H1 (cell line): ENCODE measurements around the gene FBXW2. TPM values are rescaled to one million over a fixed set of nuclear protein-coding genes. Genes with fewer than 3 reads are reported as not detected.

Experiments
- CTCF ChIA-PET: fragments of 300-600 bp; sonication (Branson Sonifier 250); formaldehyde crosslinking; loops from one replicate; lab custom pipeline; 2021; ENCODE audit not compliant: partially characterized antibody; lab: Charles Lee
- POLR2A ChIA-PET: fragments of 300-600 bp; sonication (Branson Sonifier 250); formaldehyde crosslinking; loops from one replicate; lab custom pipeline; 2021; ENCODE audit warnings: inconsistent platforms; ENCODE audit not compliant: partially characterized antibody; lab: Charles Lee
- DNase-seq, 2 experiments: peaks; one replicate each; pipeline versions ENCODE4 v3.0.0 to v3.0.0-alpha.2; 2010 to 2022; ENCODE audit warnings: low spot score in 2 of 2, low read depth in 1 of 2, mixed read lengths in 1 of 2
- FAIRE-seq: peaks from 2 replicates; lab custom pipeline; 2011; peaks lifted over from hg19 to GRCh38; lab: Jason Lieb, UNC
- H2AFZ ChIP-seq: 2 replicates; pipeline ENCODE4 v1.8.1; 2012; ENCODE audit warnings: low read length, inconsistent platforms
- H2AK5ac ChIP-seq: 2 replicates; pipeline ENCODE4 v1.6.1; 2013; ENCODE audit warnings: low read depth, low read length
- H2BK120ac ChIP-seq: replicated peaks from 2 replicates; pipeline ENCODE3; 2013; ENCODE audit warnings: low read depth, low read length, inconsistent platforms
- H2BK12ac ChIP-seq: 2 replicates; pipeline ENCODE4 v1.6.1; 2013; ENCODE audit warnings: low read depth, low read length
- H2BK15ac ChIP-seq: 2 replicates; pipeline ENCODE4 v1.6.1; 2013; ENCODE audit warnings: low read length
- H2BK20ac ChIP-seq: 2 replicates; pipeline ENCODE4 v1.6.1; 2013; ENCODE audit warnings: low read length
- H2BK5ac ChIP-seq: 2 replicates; pipeline ENCODE4 v1.6.1; 2013; ENCODE audit warnings: low read depth, low read length
- H3K14ac ChIP-seq: 2 replicates; pipeline ENCODE4 v1.6.1; 2013; ENCODE audit warnings: inconsistent platforms; ENCODE audit not compliant: insufficient read length
- H3K18ac ChIP-seq: 2 replicates; pipeline ENCODE4 v1.6.1; 2013; ENCODE audit warnings: low read length; ENCODE audit errors: extremely low read depth
- H3K23ac ChIP-seq: 2 replicates; pipeline ENCODE4 v1.6.1; 2013; ENCODE audit warnings: inconsistent platforms; ENCODE audit not compliant: insufficient read length
- H3K23me2 ChIP-seq: 2 replicates; pipeline ENCODE4 v1.6.1; 2013; ENCODE audit warnings: low read depth, low read length
- H3K27ac ChIP-seq: 2 replicates; pipeline ENCODE4 v1.6.1; 2011; ENCODE audit warnings: low read depth, low read length, inconsistent platforms
- H3K27me3 ChIP-seq, 4 experiments: replicated peaks in 1 of 4; 1 replicate in 1 of 4; 2 replicates in 3 of 4; pipeline versions ENCODE4 v1.6.1 to v1.8.1; 2011 to 2013; ENCODE audit warnings: low read length in 3 of 4, mild to moderate bottlenecking in 3 of 4, inconsistent platforms in 2 of 4, mixed read lengths in 2 of 4, moderate library complexity in 1 of 4; ENCODE audit not compliant: control insufficient read depth in 3 of 4, insufficient read depth in 3 of 4; ENCODE audit errors: extremely low read depth in 1 of 4
- H3K36me3 ChIP-seq, 4 experiments: 2 replicates each; pipeline versions ENCODE4 v1.6.1 to v1.8.1; 2011 to 2013; ENCODE audit warnings: mild to moderate bottlenecking in 4 of 4, low read length in 3 of 4, moderate library complexity in 2 of 4, control low read depth in 1 of 4, inconsistent platforms in 1 of 4; ENCODE audit not compliant: insufficient read depth in 4 of 4, control insufficient read depth in 2 of 4
- H3K4ac ChIP-seq: replicated peaks from 2 replicates; pipeline ENCODE3; 2013; ENCODE audit warnings: low read length, low read depth, mixed read lengths, inconsistent platforms; ENCODE audit not compliant: insufficient read length
- H3K4me1 ChIP-seq, 4 experiments: replicated peaks in 1 of 4; 1 replicate in 1 of 4; 2 replicates in 3 of 4; pipeline versions ENCODE4 v1.6.1 to v1.8.1; 2011 to 2013; ENCODE audit warnings: low read length in 3 of 4, inconsistent platforms in 2 of 4, mixed read lengths in 1 of 4; ENCODE audit not compliant: insufficient read depth in 4 of 4, control insufficient read depth in 3 of 4
- H3K4me2 ChIP-seq, 2 experiments: 2 replicates each; pipeline versions ENCODE4 v1.6.1 to v1.8.1; 2011 to 2013; ENCODE audit warnings: low read depth in 2 of 2, low read length in 2 of 2, control low read depth in 1 of 2, inconsistent platforms in 1 of 2, mild to moderate bottlenecking in 1 of 2; ENCODE audit not compliant: insufficient read depth in 1 of 2
- H3K4me3 ChIP-seq, 4 experiments: fragments of 200-600, 300-600 bp in 1 of 4; sonication (generic), shearing (Covaris generic), sonication (Bioruptor Twin) in 1 of 4; 2 replicates each; pipeline versions ENCODE4 v1.5.1 to v1.8.1; 2011 to 2016; ENCODE audit warnings: low read length in 4 of 4, low read depth in 3 of 4, control low read depth in 2 of 4, inconsistent platforms in 2 of 4, mild to moderate bottlenecking in 2 of 4, mixed read lengths in 1 of 4, moderate library complexity in 1 of 4; ENCODE audit not compliant: insufficient read depth in 2 of 4; ENCODE audit errors: extremely low read depth in 1 of 4
- H3K56ac ChIP-seq: replicated peaks from 2 replicates; pipeline ENCODE3; 2013; ENCODE audit warnings: low read depth, mild to moderate bottlenecking, mixed read lengths, low read length, inconsistent platforms; ENCODE audit not compliant: insufficient read length
- H3K79me1 ChIP-seq: 2 replicates; pipeline ENCODE4 v1.6.1; 2013; ENCODE audit warnings: low read depth, low read length, control low read depth
- H3K79me2 ChIP-seq, 2 experiments: 2 replicates each; pipeline versions ENCODE4 v1.6.1 to v1.8.1; 2012 to 2013; ENCODE audit warnings: low read length in 2 of 2, mild to moderate bottlenecking in 2 of 2, inconsistent platforms in 1 of 2; ENCODE audit not compliant: insufficient read depth in 2 of 2, control insufficient read depth in 1 of 2
- H3K9ac ChIP-seq, 4 experiments: replicated peaks in 1 of 4; 1 replicate in 1 of 4; 2 replicates in 3 of 4; pipeline versions ENCODE4 v1.6.1 to v1.8.1; 2011 to 2013; ENCODE audit warnings: low read depth in 3 of 4, low read length in 3 of 4, control low read depth in 2 of 4, mild to moderate bottlenecking in 2 of 4, moderate library complexity in 2 of 4, inconsistent platforms in 1 of 4; ENCODE audit errors: extremely low read depth in 1 of 4
- H3K9me3 ChIP-seq, 2 experiments: 2 replicates each; pipeline versions ENCODE4 v1.6.1 to v1.8.1; 2012 to 2013; ENCODE audit warnings: mild to moderate bottlenecking in 2 of 2, moderate library complexity in 2 of 2, control low read depth in 1 of 2, inconsistent platforms in 1 of 2, low read depth in 1 of 2, low read length in 1 of 2, mixed read lengths in 1 of 2; ENCODE audit not compliant: insufficient read depth in 2 of 2
- H4K20me1 ChIP-seq, 2 experiments: replicated peaks in 1 of 2; 2 replicates each; pipeline versions ENCODE3 to v1.8.1; 2011 to 2013; ENCODE audit warnings: inconsistent platforms in 2 of 2, low read length in 2 of 2, mild to moderate bottlenecking in 1 of 2; ENCODE audit not compliant: insufficient read depth in 2 of 2, control insufficient read depth in 1 of 2
- H4K5ac ChIP-seq: 2 replicates; pipeline ENCODE4 v1.6.1; 2013; ENCODE audit warnings: low read length, low read depth, mixed read lengths, inconsistent platforms; ENCODE audit not compliant: insufficient read length
- H4K8ac ChIP-seq: 2 replicates; pipeline ENCODE4 v1.8.0; 2013; ENCODE audit warnings: mild to moderate bottlenecking, moderate library complexity, low read length, inconsistent platforms; ENCODE audit not compliant: insufficient read depth; ENCODE audit errors: extremely low read depth
- H4K91ac ChIP-seq: replicated peaks from 2 replicates; pipeline ENCODE3; 2013; ENCODE audit warnings: low read length, mixed read lengths, inconsistent platforms; ENCODE audit not compliant: insufficient read length
- CEBPB ChIP-seq: IDR thresholded peaks from 2 replicates; pipeline ENCODE4 v1.6.1; 2012; ENCODE audit warnings: low read depth, low read length
- SUZ12 ChIP-seq: fragments of 200-600 bp; sonication (generic); IDR thresholded peaks from 2 replicates; pipeline ENCODE4 v1.6.1; 2012; ENCODE audit warnings: mild to moderate bottlenecking, inconsistent platforms, low read length, moderate library complexity, mixed read lengths
- WGBS, 2 experiments: shearing (Covaris generic) in 1 of 2; methylation state at CpG; one replicate each; pipeline versions ENCODE4 v1.1.6 to v1.1.7; 2013 to 2015; ENCODE audit warnings: low lambda C conversion rate in 2 of 2, mixed read lengths in 2 of 2, inconsistent platforms in 1 of 2, low coverage in 1 of 2, missing lambda C conversion rate in 1 of 2; ENCODE audit not compliant: insufficient replicate concordance in 2 of 2, insufficient coverage in 1 of 2, insufficient read length in 1 of 2; ENCODE audit errors: extremely low coverage in 1 of 2, missing lambda C conversion rate in 1 of 2; 5-methylcytosine and 5-hydroxymethylcytosine counted together
- polyA plus RNA-seq, 7 experiments: library from polyadenylated mRNA; depleted of rRNA in 3 of 7; stranded (reverse) in 5 of 7; unstranded in 2 of 7; fragments of >200 nt in 5 of 7; fragments of 200-250 nt in 2 of 7; gene quantifications; 1 replicate in 5 of 7; 2 replicates in 1 of 7; 4 replicates in 1 of 7; pipeline versions ENCODE4 v1.2.1 to v1.2.3, GENCODE V29; 2011 to 2013; ENCODE audit warnings: missing spikeins in 2 of 7, mixed read lengths in 2 of 7
- total RNA-seq: library from RNA; stranded (reverse); fragmentation: NEBNext Ultra II Directional; extraction: Animal tissue kit (Norgen Biotek cat#: 25700); gene quantifications from 2 replicates; pipeline ENCODE4 v1.2.1, GENCODE V29; 2021

The FBXW2 gene
- total and polyA plus RNA-seq, 2 of the 8 experiments (the other 6 are each of a cell fraction or from before 2014, with no cell fraction given), result 19.2 to 65.3 TPM

DNA sequence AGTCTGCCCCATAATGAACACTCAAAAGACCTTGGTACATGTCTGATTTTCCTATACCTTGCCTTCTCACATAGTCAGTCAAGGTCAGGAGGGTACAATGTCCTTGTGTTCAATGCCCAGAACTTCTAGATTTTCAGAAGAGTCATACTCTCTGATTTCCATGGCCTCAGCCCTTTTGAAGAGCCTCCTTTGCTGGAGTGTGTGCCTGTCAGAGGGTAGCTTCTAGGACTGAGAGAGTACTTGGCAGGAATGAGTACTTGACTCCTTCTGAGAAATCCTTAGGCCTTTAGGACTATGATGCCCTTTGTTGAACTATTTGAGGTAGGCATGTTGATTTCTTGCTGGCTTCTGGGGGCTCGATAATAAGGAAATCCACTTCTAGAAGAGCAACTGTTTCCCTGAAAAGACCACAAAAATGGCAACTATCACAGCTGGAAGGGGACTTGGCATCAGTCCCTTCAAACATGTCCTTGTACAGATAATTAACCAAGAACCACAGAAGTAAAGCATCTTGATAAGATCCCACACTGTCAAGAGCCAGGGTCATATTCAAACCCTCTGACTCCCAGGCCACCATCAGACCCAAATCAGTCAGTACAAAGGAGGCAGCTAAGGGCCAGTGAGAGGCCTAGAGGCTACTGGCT is 68.3 kb downstream of the FBXW2 start:
- Histone ChIP-seq H2BK12ac (no peak overlapping the region), H3K36me3 (no peaks in the 10 kb centered on the region), H3K79me1 (no peaks in the 10 kb centered on the region), H4K8ac (no peak overlapping the region), H4K5ac (no peak overlapping the region), H2BK120ac (no peak overlapping the region), H3K18ac (no peak overlapping the region), H3K4me2 (no peak overlapping the region), H3K4me3 (no peak overlapping the region), H3K23ac (no peak overlapping the region), H3K4me1 (no peaks in the 10 kb centered on the region), H2BK5ac (no peak overlapping the region), H3K27ac (no peak overlapping the region), H3K14ac (no peak overlapping the region), H3K56ac (no peak overlapping the region), H3K79me2 (no peaks in the 10 kb centered on the region), H2AK5ac (no peak overlapping the region), H3K9ac (no peak overlapping the region), H4K91ac (no peak overlapping the region), H3K23me2 (no peaks in the 10 kb centered on the region; the same call in 1 of the 2 replicates), H2BK20ac (no peak overlapping the region), H3K27me3 (no peaks in the 10 kb centered on the region), H3K9me3 (no peaks in the 10 kb centered on the region), H2BK15ac (no peak overlapping the region), H4K20me1 (no peaks in the 10 kb centered on the region), H2AFZ (no peak overlapping the region), H3K4ac (no peak overlapping the region)
- FAIRE-seq (no peak), DNase-seq (no peak)
- TF ChIP-seq SUZ12 (no peak), CEBPB (no peak)
- WGBS, 2 experiments, result 88% methylated on average over 1 of the region's 1 CpG; no CpG with 5 or more reads in 1 of the 2 experiments
- CTCF ChIA-PET, result interaction anchor here (0.7 to 1.0 kb wide), 3 partner anchors 12 to 31 kb away, joined by 3 read pairs; no protein-coding TSS in a partner anchor
- POLR2A ChIA-PET, result interaction anchor here (1.6 to 2.3 kb wide), 2 partner anchors 10 kb away, joined by 3 to 5 read pairs; partner anchors contain the start of gene MEGF9
